ENCODE results near the gene PLXNA2.

The PLXNA2 gene

DNA sequence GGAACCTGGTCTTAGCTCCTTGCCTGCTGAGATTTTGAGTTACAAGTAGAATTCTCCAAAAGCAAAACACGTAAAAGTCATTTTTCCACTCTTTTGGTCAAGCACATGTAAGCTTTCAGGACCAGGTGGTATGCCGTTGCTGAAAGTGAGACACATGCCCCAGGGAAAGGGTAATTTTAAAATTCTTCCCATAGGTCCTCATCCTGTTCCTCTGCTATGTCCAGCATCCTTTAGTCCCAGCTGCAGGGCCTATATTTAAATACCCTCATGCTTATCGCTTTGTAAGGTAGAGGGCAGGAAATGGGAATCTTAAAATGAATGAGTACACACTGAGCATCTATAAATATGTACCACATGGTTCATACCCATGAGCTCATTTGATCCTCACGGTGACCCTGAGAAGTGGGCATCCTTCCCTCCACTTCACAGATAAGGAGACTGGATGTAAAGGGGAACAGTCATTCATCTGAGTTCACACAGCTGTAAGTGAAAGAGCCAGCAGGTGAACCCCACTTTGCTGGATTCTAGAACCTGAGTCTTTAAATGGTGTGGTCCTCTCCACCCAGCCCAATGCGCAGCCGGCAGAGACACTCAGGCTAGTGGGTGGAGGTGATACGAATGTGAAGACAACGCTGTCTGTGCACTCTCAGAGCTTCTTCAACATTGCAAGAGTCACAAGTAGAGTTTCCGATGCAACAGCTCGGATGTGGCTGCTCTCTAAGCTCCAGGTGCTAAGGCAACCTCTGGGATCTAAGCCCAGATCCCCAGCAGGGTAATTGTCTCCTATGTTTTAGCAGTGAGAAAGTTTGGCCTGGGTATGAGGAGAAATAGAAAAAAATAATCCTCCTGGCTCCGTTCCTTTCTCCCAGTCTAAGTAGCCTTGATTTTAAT, 163.5 kb downstream of the PLXNA2 start:
- TF ChIP-seq, protein P1, sequence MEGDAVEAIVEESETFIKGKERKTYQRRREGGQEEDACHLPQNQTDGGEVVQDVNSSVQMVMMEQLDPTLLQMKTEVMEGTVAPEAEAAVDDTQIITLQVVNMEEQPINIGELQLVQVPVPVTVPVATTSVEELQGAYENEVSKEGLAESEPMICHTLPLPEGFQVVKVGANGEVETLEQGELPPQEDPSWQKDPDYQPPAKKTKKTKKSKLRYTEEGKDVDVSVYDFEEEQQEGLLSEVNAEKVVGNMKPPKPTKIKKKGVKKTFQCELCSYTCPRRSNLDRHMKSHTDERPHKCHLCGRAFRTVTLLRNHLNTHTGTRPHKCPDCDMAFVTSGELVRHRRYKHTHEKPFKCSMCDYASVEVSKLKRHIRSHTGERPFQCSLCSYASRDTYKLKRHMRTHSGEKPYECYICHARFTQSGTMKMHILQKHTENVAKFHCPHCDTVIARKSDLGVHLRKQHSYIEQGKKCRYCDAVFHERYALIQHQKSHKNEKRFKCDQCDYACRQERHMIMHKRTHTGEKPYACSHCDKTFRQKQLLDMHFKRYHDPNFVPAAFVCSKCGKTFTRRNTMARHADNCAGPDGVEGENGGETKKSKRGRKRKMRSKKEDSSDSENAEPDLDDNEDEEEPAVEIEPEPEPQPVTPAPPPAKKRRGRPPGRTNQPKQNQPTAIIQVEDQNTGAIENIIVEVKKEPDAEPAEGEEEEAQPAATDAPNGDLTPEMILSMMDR (IDR thresholded peaks at IDR 0.05; ENCODE audit: low read depth, low read length): no peak
- peaks cover 22% of the 10 kb centered on the region for H3K4me1 ChIP-seq
- no peaks in the 10 kb centered on the region for H3K9me3 ChIP-seq
- no peaks in the 10 kb centered on the region for H3K27me3 ChIP-seq
- no peak for DNase-seq
- no peak overlapping the region for H3K4me3 ChIP-seq (ENCODE audit: low read depth, low read length)
- H3K36me3 ChIP-seq: peaks cover 18% of the 10 kb centered on the region

DNA sequence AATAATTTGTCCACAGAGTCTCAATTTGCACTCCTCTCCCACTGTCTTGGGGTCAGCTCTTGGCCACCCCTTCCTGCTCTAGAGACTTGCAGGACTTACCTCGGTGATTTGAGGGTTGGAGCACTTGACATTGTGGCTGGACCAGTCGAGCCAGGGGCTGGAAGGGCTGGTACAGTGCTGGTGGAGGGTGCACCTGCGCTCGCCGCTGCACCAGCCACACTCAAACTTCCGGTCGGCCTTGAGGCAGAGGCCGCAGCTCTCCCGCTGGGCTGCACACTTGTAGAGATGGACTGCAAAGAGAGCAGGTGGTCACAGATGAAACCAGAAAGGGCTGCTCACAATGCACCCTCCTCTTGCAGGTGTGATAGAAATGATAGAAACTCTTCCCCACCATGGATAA, 165.0 kb downstream of the PLXNA2 start:
- DNase-seq: no peak
- TF ChIP-seq, protein P1 (IDR thresholded peaks at IDR 0.05; ENCODE audit: low read depth, low read length): no peak
- Histone ChIP-seq H3K4me3 (ENCODE audit: low read depth, low read length) (no peak overlapping the region), H3K27me3 (no peaks in the 10 kb centered on the region), H3K4me1 (peaks cover 11% of the 10 kb centered on the region), H3K9me3 (no peaks in the 10 kb centered on the region), H3K36me3 (peaks cover 17% of the 10 kb centered on the region)

DNA sequence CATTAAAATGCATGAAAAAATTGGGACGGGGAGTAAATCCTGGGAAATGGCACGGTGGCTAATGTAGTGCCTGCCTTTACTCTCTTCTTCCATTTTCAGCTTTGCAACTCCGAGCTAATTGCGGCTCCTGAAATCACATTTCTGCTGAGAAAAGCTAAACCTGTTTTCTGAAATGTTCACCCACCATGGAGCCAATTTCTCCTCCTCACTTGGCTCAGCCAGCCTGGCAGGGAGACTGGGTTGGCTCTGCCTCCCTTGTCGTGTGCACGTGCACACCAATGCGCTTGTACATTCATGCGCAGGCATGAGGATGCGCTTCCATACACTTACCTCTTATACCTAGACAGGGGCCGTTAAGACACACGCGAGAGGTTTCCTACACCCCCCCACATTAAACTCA, 165.4 kb downstream of the PLXNA2 start:
- Histone ChIP-seq H3K36me3 (peaks cover 17% of the 10 kb centered on the region), H3K27me3 (no peaks in the 10 kb centered on the region), H3K4me1 (peaks cover 7% of the 10 kb centered on the region), H3K9me3 (no peaks in the 10 kb centered on the region), H3K4me3 (ENCODE audit: low read depth, low read length) (no peak overlapping the region)
- no peak for DNase-seq
- TF ChIP-seq, protein P1 (IDR thresholded peaks at IDR 0.05; ENCODE audit: low read depth, low read length): no peak

DNA sequence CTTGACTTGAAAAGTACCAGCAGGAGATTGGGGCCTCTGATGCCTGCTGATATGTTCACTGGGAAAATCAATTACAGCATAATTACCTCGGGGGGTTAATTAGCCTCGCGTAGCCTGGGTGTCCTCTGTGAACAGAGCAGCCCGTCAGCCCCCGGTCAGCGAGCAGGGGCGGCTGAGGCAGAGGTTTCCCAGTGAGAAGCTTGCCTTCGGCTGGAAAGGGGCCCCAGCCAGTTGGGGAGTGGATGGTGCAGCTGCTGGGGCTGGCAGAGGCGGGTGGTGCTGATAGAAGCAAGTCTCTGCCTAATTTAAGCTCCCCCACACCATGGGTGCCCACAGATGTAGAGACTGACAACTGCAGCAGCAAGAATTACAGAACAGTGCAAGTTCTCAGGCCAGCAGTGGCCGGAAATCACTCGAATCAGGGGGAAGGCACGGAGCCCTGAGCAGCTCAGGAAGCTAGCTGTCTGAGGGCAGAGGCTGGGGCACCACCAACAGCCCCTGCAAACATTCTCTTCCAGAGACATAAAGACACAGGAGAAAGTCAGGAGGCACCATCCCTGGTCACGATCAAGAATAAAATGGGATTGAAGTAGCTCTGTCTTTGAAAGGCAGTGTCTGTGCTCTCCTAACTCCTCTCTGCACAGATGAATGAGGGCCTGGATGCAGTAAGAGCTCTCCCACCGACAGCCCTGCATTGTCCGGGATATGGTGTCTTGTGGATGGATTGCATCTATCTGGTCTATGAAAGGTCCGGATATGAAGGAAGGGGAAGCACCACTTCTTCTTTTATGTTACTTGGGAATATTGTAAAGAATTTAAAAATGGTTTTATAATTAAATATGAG, 166.7 kb downstream of the PLXNA2 start:
- Histone ChIP-seq H3K36me3 (peaks cover 21% of the 10 kb centered on the region), H3K27me3 (no peaks in the 10 kb centered on the region), H3K4me3 (ENCODE audit: low read depth, low read length) (no peak overlapping the region), H3K4me1 (peaks cover 5% of the 10 kb centered on the region; the same call in 1 of the 2 replicates), H3K9me3 (no peaks in the 10 kb centered on the region)
- TF ChIP-seq, protein P1 (IDR thresholded peaks at IDR 0.05; ENCODE audit: low read depth, low read length): no peak
- DNase-seq: no peak

DNA sequence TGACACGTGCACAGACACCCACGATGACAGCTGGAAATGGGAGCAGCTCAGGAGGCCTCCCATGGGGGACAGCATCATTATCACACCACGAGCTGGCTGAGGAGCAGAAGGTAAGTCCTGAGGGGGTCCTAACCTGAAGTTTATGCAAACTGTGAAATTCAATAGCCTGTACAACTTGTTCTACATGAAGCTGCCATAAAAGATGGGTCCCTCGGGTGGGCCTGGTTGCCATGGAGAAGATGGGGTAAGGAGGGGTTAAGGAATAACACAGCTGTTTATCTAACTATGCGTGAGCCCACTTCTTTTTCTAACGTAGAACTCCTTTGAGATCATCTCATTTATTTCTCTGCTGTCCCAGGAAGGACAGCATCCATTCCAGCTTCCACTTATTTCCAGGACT, 169.8 kb downstream of the PLXNA2 start:
- H3K9me3 ChIP-seq: no peaks in the 10 kb centered on the region
- TF ChIP-seq, protein P1 (IDR thresholded peaks at IDR 0.05; ENCODE audit: low read depth, low read length): no peak
- H3K36me3 ChIP-seq: peaks cover 32% of the 10 kb centered on the region
- H3K4me1 ChIP-seq: peaks cover 14% of the 10 kb centered on the region
- no peak for DNase-seq
- H3K4me3 ChIP-seq (ENCODE audit: low read depth, low read length): no peak overlapping the region
- H3K27me3 ChIP-seq: no peaks in the 10 kb centered on the region

Measured in BE2C (cell line).